HG02759 (cell line): ENCODE results near the gene SLIT3.

Experiments
- ATAC-seq: cut with Tn5 transposase; IDR thresholded peaks from one replicate; pipeline ENCODE4 v1.9.1; 2021; ENCODE audit warnings: mild to moderate bottlenecking, moderate library complexity; ENCODE audit not compliant: unreplicated experiment

SLIT3 gene

GRCh38 chr5:169049712-169050111 is 251.2 kb downstream of the SLIT3 start:
- ATAC-seq, result no peak

GRCh38 chr5:169048181-169049125 is 252.5 kb downstream of the SLIT3 start:
- no peak for ATAC-seq

GRCh38 chr5:169044962-169045361 is 256.0 kb downstream of the SLIT3 start:
- no peak for ATAC-seq

GRCh38 chr5:169041180-169041579 is 259.8 kb downstream of the SLIT3 start:
- no peak for ATAC-seq

- no peak for ATAC-seq
Measured at GRCh38 chr5:169039592-169039991, 261.3 kb downstream of the SLIT3 start.

- ATAC-seq, result no peak
Measured at GRCh38 chr5:169037466-169037865, 263.5 kb downstream of the SLIT3 start.

GRCh38 chr5:169036079-169036805 is 264.7 kb downstream of the SLIT3 start:
- ATAC-seq, result no peak

- no peak for ATAC-seq
Measured at GRCh38 chr5:169029661-169030274, 271.2 kb downstream of the SLIT3 start.

- no peak for ATAC-seq
Measured at GRCh38 chr5:169029037-169029436, 271.9 kb downstream of the SLIT3 start.

- ATAC-seq, result no peak
Measured at GRCh38 chr5:169027501-169028061, 273.4 kb downstream of the SLIT3 start.

GRCh38 chr5:169025491-169025890 is 275.4 kb downstream of the SLIT3 start:
- no peak for ATAC-seq

GRCh38 chr5:169024421-169024820 is 276.5 kb downstream of the SLIT3 start:
- no peak for ATAC-seq

GRCh38 chr5:169022718-169023117 is 278.2 kb downstream of the SLIT3 start:
- ATAC-seq, result no peak

GRCh38 chr5:169020102-169020501 is 280.8 kb downstream of the SLIT3 start:
- no peak for ATAC-seq

- ATAC-seq, result no peak
Measured at GRCh38 chr5:169018925-169019324, 282.0 kb downstream of the SLIT3 start.

- no peak for ATAC-seq
Measured at GRCh38 chr5:169015991-169016390, 284.9 kb downstream of the SLIT3 start.

- ATAC-seq, result no peak
Measured at GRCh38 chr5:169013846-169014245, 287.1 kb downstream of the SLIT3 start.

GRCh38 chr5:169013208-169013728 is 287.7 kb downstream of the SLIT3 start:
- no peak for ATAC-seq

- ATAC-seq, result no peak
Measured at GRCh38 chr5:169012450-169012849, 288.5 kb downstream of the SLIT3 start.

GRCh38 chr5:169011451-169011850 is 289.5 kb downstream of the SLIT3 start:
- no peak for ATAC-seq

- ATAC-seq, result no peak
Measured at GRCh38 chr5:169011009-169011408, 289.9 kb downstream of the SLIT3 start.
